Measurements from ENCODE around the gene XRCC1.

GRCh38 chr19:43569657-43570056, 5.7 kb downstream of the XRCC1 start:
- TF ChIP-seq CTCF (IDR thresholded peaks at IDR 0.05) (no peak), POLR2A (IDR thresholded peaks at IDR 0.05) (no peak), EP300 (IDR thresholded peaks at IDR 0.05) (no peak)
